SK-N-SH (cell line): ENCODE results near the gene ZDHHC7.

Experiments
- CTCF ChIP-seq: fragments of 200-600 bp; sonication (generic); IDR thresholded peaks from 2 replicates; pipeline ENCODE4 v1.6.1; 2017; ENCODE audit warnings: antibody characterized with exemption, mild to moderate bottlenecking, moderate library complexity
- EP300 ChIP-seq, 2 experiments: IDR thresholded peaks; 2 replicates each; pipeline versions ENCODE4 v1.4.0 to v1.6.1; 2012; ENCODE audit warnings: borderline replicate concordance in 1 of 2, low read depth in 1 of 2, low read length in 1 of 2
- EZH2phosphoT487 ChIP-seq: fragments of 200-600 bp; sonication (generic); IDR thresholded peaks from 2 replicates; pipeline ENCODE4 v1.6.1; 2017; ENCODE audit warnings: low read depth, mixed run types, mild to moderate bottlenecking, antibody characterized with exemption, moderate library complexity, borderline replicate concordance
- GABPA ChIP-seq: IDR thresholded peaks from 2 replicates; pipeline ENCODE4 v1.4.0; 2012; ENCODE audit warnings: low read depth, mild to moderate bottlenecking
- JUND ChIP-seq: IDR thresholded peaks from 2 replicates; pipeline ENCODE4 v1.4.0; 2012
- MAX ChIP-seq: IDR thresholded peaks from 2 replicates; pipeline ENCODE4 v1.4.0; 2012; ENCODE audit warnings: low read depth
- MXI1 ChIP-seq: IDR thresholded peaks from 2 replicates; pipeline ENCODE4 v1.6.1; 2012; ENCODE audit warnings: mild to moderate bottlenecking, low read depth, low read length, improper control_type of control experiment
- POLR2AphosphoS5 ChIP-seq: IDR thresholded peaks from 2 replicates; pipeline ENCODE4 v1.6.1; 2012; ENCODE audit warnings: low read depth, low read length
- RFX5 ChIP-seq: IDR thresholded peaks from 2 replicates; pipeline ENCODE4 v1.6.1; 2012; ENCODE audit warnings: mild to moderate bottlenecking, improper control_type of control experiment, low read length
- TEAD4 ChIP-seq: IDR thresholded peaks from 2 replicates; pipeline ENCODE4 v1.4.0; 2012; ENCODE audit warnings: mild to moderate bottlenecking, borderline replicate concordance; ENCODE audit not compliant: insufficient read depth
- YY1 ChIP-seq: IDR thresholded peaks from 2 replicates; pipeline ENCODE4 v1.4.0; 2012; ENCODE audit warnings: low read depth, mild to moderate bottlenecking
- TF ChIP-seq, protein P1 (sequence below): IDR thresholded peaks from 2 replicates; pipeline ENCODE4 v1.4.0; 2012; ENCODE audit warnings: low read depth, borderline replicate concordance

DNA sequence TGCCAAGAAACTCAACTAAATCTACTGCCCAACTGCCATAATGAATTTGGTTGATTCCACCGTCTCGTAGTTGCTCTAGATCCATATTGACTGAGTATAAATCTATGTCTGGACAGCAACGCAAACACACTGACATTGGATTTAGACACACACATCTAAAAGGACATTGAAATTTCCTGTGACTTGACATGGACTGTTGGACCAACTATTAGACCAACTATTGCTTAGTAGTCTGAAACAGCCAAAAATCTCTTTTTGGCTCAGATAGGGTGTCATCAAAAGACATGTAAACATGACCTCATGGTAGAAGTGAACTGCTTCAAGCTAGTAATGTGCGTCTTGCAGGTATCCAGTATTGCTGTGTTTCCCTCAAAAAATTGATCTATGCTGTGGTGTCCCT lies 47.6 kb upstream of the ZDHHC7 start:
- TF ChIP-seq MXI1 (no peak), EP300 (IDR thresholded peaks at IDR 0.05; ENCODE audit: borderline replicate concordance in 1 of 2, low read depth in 1 of 2, low read length in 1 of 2) (no peak), POLR2AphosphoS5 (no peak), JUND (no peak), CTCF (no peak), EZH2phosphoT487 (no peak), TEAD4 (no peak), RFX5 (no peak), YY1 (no peak), GABPA (no peak), MAX (no peak)
- TF ChIP-seq, protein P1, sequence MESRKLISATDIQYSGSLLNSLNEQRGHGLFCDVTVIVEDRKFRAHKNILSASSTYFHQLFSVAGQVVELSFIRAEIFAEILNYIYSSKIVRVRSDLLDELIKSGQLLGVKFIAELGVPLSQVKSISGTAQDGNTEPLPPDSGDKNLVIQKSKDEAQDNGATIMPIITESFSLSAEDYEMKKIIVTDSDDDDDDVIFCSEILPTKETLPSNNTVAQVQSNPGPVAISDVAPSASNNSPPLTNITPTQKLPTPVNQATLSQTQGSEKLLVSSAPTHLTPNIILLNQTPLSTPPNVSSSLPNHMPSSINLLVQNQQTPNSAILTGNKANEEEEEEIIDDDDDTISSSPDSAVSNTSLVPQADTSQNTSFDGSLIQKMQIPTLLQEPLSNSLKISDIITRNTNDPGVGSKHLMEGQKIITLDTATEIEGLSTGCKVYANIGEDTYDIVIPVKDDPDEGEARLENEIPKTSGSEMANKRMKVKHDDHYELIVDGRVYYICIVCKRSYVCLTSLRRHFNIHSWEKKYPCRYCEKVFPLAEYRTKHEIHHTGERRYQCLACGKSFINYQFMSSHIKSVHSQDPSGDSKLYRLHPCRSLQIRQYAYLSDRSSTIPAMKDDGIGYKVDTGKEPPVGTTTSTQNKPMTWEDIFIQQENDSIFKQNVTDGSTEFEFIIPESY: no peak
